ENCODE measurements around the gene SH3BP2. TPM values are rescaled to one million over a fixed set of nuclear protein-coding genes. Genes with fewer than 3 reads are reported as not detected.

Gene SH3BP2
- polyA plus RNA-seq, 1 donor from 2014 or later = 87.9 TPM

DNA sequence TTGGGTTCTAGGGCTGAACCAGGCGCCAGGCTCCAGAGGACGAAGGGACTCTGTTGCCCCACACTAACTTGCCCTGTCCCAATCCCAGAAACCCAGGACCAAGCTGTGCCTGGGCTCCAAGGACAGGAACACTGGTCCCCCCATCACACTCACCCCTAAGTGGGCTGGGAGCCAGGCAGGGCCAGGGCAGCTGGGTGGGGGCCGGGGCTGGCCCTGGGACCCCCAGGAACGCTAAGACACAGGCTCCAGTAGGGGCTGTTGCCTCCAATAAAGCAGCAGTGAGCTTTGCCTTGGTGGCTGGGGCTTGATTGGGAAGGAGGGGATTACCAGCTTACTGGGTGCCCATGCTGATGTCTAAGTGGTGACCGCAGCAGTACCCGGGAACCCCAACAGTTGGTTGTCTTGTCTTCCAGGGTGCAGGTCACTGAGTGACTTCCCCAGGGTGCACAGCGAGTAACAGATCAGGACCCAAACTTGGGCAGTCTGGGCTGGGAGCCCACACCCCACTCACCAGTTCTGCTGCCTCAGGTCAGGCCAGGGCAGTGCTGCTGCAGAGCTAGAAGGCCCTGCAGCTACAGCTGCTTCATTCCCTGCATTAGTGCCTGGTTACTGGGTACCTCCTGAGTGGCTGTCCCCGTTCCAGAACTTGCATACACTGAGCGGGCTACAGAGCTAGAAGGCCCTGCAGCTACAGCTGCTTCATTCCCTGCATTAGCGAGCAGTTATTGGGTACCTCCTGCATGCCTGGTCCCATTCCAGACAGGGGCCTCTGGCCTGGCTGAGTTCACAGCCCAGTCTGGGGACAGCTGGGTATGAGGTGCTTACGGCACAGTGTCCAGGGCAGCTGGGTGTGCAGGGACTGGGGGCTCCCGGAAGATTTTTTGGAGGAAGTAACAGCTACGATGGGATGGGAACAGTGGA, 41.4 kb downstream of the SH3BP2 start:
- Histone ChIP-seq H3K36me3 (ENCODE audit: insufficient read depth, low read length) (no peaks in the 10 kb centered on the region), H3K9me3 (ENCODE audit: low read length) (no peaks in the 10 kb centered on the region), H3K4me3 (ENCODE audit: low read length) (no peak overlapping the region), H3F3A (ENCODE audit: insufficient read depth, low read length, poor library complexity, severe bottlenecking) (no peaks in the 10 kb centered on the region), H3K27me3 (ENCODE audit: insufficient read depth, low read depth, low read length) (no peaks in the 10 kb centered on the region), H4K20me1 (ENCODE audit: insufficient read depth) (no peaks in the 10 kb centered on the region), H3K79me2 (replicated peaks; ENCODE audit: insufficient read depth, low read length) (no peaks in the 10 kb centered on the region), H2AFZ (ENCODE audit: low read depth, low read length) (no peak overlapping the region), H3K27ac (ENCODE audit: low read length) (no peak overlapping the region), H3K4me2 (ENCODE audit: low read length) (no peak overlapping the region), H3K9me2 (ENCODE audit: insufficient read depth, low read length) (no peaks in the 10 kb centered on the region), H3K9ac (ENCODE audit: low read length) (no peak overlapping the region)
- no peak for TF ChIP-seq EP300 (conservative IDR thresholded peaks at IDR 0.05; ENCODE audit: poor library complexity, severe bottlenecking)
- TF ChIP-seq, protein P1, sequence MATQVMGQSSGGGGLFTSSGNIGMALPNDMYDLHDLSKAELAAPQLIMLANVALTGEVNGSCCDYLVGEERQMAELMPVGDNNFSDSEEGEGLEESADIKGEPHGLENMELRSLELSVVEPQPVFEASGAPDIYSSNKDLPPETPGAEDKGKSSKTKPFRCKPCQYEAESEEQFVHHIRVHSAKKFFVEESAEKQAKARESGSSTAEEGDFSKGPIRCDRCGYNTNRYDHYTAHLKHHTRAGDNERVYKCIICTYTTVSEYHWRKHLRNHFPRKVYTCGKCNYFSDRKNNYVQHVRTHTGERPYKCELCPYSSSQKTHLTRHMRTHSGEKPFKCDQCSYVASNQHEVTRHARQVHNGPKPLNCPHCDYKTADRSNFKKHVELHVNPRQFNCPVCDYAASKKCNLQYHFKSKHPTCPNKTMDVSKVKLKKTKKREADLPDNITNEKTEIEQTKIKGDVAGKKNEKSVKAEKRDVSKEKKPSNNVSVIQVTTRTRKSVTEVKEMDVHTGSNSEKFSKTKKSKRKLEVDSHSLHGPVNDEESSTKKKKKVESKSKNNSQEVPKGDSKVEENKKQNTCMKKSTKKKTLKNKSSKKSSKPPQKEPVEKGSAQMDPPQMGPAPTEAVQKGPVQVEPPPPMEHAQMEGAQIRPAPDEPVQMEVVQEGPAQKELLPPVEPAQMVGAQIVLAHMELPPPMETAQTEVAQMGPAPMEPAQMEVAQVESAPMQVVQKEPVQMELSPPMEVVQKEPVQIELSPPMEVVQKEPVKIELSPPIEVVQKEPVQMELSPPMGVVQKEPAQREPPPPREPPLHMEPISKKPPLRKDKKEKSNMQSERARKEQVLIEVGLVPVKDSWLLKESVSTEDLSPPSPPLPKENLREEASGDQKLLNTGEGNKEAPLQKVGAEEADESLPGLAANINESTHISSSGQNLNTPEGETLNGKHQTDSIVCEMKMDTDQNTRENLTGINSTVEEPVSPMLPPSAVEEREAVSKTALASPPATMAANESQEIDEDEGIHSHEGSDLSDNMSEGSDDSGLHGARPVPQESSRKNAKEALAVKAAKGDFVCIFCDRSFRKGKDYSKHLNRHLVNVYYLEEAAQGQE (IDR thresholded peaks at IDR 0.05; ENCODE audit: borderline replicate concordance) = no peak
- TF ChIP-seq, protein P2, sequence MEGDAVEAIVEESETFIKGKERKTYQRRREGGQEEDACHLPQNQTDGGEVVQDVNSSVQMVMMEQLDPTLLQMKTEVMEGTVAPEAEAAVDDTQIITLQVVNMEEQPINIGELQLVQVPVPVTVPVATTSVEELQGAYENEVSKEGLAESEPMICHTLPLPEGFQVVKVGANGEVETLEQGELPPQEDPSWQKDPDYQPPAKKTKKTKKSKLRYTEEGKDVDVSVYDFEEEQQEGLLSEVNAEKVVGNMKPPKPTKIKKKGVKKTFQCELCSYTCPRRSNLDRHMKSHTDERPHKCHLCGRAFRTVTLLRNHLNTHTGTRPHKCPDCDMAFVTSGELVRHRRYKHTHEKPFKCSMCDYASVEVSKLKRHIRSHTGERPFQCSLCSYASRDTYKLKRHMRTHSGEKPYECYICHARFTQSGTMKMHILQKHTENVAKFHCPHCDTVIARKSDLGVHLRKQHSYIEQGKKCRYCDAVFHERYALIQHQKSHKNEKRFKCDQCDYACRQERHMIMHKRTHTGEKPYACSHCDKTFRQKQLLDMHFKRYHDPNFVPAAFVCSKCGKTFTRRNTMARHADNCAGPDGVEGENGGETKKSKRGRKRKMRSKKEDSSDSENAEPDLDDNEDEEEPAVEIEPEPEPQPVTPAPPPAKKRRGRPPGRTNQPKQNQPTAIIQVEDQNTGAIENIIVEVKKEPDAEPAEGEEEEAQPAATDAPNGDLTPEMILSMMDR (IDR thresholded peaks at IDR 0.05; ENCODE audit: poor library complexity, severe bottlenecking) = no peak
- no peak for TF ChIP-seq MXI1 (conservative IDR thresholded peaks at IDR 0.05; ENCODE audit: poor library complexity, severe bottlenecking)
- TF ChIP-seq TAF1 (IDR thresholded peaks at IDR 0.05; ENCODE audit: low read depth) = no peak
- no peak for TF ChIP-seq SMC3 (conservative IDR thresholded peaks at IDR 0.05; ENCODE audit: poor library complexity)

DNA sequence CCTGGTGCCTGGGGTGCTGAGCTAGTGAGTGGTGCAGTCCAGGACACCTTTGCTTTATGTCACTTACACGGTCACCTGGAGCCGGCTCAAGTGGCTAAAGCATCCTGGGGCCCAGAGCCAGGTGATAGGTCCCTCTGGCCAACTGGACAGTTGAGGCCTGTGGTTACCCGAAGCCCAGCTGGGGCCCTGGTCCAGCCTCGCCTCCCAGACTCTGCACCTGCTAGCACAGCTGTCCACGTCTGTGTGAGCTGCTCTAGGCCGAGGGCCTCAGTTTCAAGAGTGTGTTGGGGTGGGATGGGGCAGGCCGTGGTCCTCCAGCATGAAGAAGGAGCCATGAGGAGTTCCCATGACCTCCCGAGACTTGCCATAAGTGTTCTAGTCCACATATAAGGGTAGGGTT, 43.1 kb downstream of the SH3BP2 start:
- no peak overlapping the region for H3K4me2 ChIP-seq (ENCODE audit: low read length)
- H3K9ac ChIP-seq (ENCODE audit: low read length) = no peak overlapping the region
- H3K36me3 ChIP-seq (ENCODE audit: insufficient read depth, low read length) = no peaks in the 10 kb centered on the region
- H3K9me2 ChIP-seq (ENCODE audit: insufficient read depth, low read length) = no peaks in the 10 kb centered on the region
- no peak overlapping the region for H3K27ac ChIP-seq (ENCODE audit: low read length)
- no peak overlapping the region for H3K4me3 ChIP-seq (ENCODE audit: low read length)
- no peaks in the 10 kb centered on the region for H3K27me3 ChIP-seq (ENCODE audit: insufficient read depth, low read depth, low read length)
- no peaks in the 10 kb centered on the region for H3F3A ChIP-seq (ENCODE audit: insufficient read depth, low read length, poor library complexity, severe bottlenecking)
- no peaks in the 10 kb centered on the region for H3K9me3 ChIP-seq (ENCODE audit: low read length)
- TF ChIP-seq MXI1 (conservative IDR thresholded peaks at IDR 0.05; ENCODE audit: poor library complexity, severe bottlenecking) = no peak
- TF ChIP-seq EZH2 (IDR thresholded peaks at IDR 0.05; ENCODE audit: borderline replicate concordance, insufficient read depth, low read length, poor library complexity, severe bottlenecking) = no peak
- TF ChIP-seq POLR2AphosphoS5 (IDR thresholded peaks at IDR 0.05) = no peak
- TF ChIP-seq, protein P1 (IDR thresholded peaks at IDR 0.05; ENCODE audit: borderline replicate concordance) = no peak
- H4K20me1 ChIP-seq (ENCODE audit: insufficient read depth) = no peaks in the 10 kb centered on the region
- no peaks in the 10 kb centered on the region for H3K79me2 ChIP-seq (replicated peaks; ENCODE audit: insufficient read depth, low read length)
- H2AFZ ChIP-seq (ENCODE audit: low read depth, low read length) = no peak overlapping the region

Data from neural cell (in vitro differentiated cells).